ENCODE data around the gene PDK1.

Gene PDK1

GRCh38 chr2:172630181-172630580, 74.3 kb downstream of the PDK1 start:
- TF ChIP-seq, protein P1, sequence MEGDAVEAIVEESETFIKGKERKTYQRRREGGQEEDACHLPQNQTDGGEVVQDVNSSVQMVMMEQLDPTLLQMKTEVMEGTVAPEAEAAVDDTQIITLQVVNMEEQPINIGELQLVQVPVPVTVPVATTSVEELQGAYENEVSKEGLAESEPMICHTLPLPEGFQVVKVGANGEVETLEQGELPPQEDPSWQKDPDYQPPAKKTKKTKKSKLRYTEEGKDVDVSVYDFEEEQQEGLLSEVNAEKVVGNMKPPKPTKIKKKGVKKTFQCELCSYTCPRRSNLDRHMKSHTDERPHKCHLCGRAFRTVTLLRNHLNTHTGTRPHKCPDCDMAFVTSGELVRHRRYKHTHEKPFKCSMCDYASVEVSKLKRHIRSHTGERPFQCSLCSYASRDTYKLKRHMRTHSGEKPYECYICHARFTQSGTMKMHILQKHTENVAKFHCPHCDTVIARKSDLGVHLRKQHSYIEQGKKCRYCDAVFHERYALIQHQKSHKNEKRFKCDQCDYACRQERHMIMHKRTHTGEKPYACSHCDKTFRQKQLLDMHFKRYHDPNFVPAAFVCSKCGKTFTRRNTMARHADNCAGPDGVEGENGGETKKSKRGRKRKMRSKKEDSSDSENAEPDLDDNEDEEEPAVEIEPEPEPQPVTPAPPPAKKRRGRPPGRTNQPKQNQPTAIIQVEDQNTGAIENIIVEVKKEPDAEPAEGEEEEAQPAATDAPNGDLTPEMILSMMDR (IDR thresholded peaks at IDR 0.05) = no peak
- Histone ChIP-seq H3K4me3 (no peak overlapping the region), H3K27me3 (no peaks in the 10 kb centered on the region), H3K36me3 (no peaks in the 10 kb centered on the region), H3K9me3 (no peaks in the 10 kb centered on the region), H3K4me1 (peaks cover 0 to 13% (median 0%) of the 10 kb centered on the region in 4 donors), H3K27ac (no peak overlapping the region)
- intact Hi-C loops (cut with DNase I; ENCODE audit: low total_unique reads) = no loop called here
- no peak for DNase-seq

GRCh38 chr2:172634477-172634876, 78.6 kb downstream of the PDK1 start:
- no peaks in the 10 kb centered on the region for H3K36me3 ChIP-seq
- DNase-seq = no peak
- intact Hi-C loops (cut with DNase I; ENCODE audit: low total_unique reads) = no loop called here
- TF ChIP-seq, protein P1 (IDR thresholded peaks at IDR 0.05) = no peak
- no peak overlapping the region for H3K4me3 ChIP-seq
- peaks cover 0 to 6% (median 0%) of the 10 kb centered on the region in 4 donors for H3K4me1 ChIP-seq
- H3K9me3 ChIP-seq = no peaks in the 10 kb centered on the region
- H3K27me3 ChIP-seq = no peaks in the 10 kb centered on the region
- no peak overlapping the region for H3K27ac ChIP-seq

DNA sequence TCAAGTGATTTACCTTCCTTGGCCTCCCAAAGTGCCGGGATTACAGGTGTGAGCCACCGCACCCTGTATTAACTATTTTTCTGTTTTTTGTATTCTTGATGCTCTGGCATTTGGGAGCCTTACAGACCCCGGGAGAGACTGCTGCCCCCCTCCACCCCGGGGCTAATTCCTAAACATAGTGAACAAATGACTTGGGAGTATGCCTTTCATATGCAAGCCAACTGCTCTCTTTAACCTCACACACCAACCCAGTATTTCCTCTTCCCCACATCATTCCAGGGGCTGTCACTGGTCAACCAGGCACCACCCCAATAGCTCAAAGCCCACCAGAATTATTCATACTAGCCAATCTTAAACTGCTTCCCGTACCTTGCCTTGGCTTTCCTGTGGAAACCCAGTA, 79.7 kb downstream of the PDK1 start:
- TF ChIP-seq, protein P1 (IDR thresholded peaks at IDR 0.05) = no peak
- no peak for DNase-seq
- Histone ChIP-seq H3K36me3 (no peaks in the 10 kb centered on the region), H3K27me3 (no peaks in the 10 kb centered on the region), H3K4me1 (peaks cover 0 to 6% (median 0%) of the 10 kb centered on the region in 4 donors), H3K4me3 (no peak overlapping the region), H3K27ac (no peak overlapping the region), H3K9me3 (no peaks in the 10 kb centered on the region)
- intact Hi-C loops (cut with DNase I; ENCODE audit: low total_unique reads) = no loop called here

DNA sequence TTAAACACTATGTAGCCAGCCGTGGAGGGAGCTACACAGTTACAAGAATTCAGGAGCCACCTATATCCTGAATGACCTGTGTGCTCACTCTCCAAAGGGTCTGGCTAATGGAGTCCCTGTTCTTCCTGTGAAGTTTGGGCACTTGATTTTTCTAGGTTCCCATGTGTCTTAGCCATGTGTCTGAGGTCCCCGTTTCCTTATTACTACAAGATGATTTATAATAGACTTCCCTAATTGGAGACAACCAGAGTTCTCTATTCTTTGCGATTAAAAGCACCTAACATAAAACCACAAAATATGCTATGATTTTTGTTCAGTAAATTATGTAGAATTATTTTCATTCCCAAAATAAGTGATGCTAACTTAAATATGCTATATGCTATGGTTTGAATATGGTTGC, 83.4 kb downstream of the PDK1 start:
- no peaks in the 10 kb centered on the region for H3K9me3 ChIP-seq
- DNase-seq = no peak
- no peaks in the 10 kb centered on the region for H3K27me3 ChIP-seq
- intact Hi-C loops (cut with DNase I; ENCODE audit: low total_unique reads) = no loop called here
- H3K36me3 ChIP-seq = no peaks in the 10 kb centered on the region
- TF ChIP-seq, protein P1 (IDR thresholded peaks at IDR 0.05) = no peak
- H3K4me1 ChIP-seq = no peaks in the 10 kb centered on the region
- H3K27ac ChIP-seq = no peak overlapping the region
- H3K4me3 ChIP-seq = no peak overlapping the region

GRCh38 chr2:172639823-172640222, 83.9 kb downstream of the PDK1 start:
- TF ChIP-seq, protein P1 (IDR thresholded peaks at IDR 0.05) = no peak
- Histone ChIP-seq H3K4me3 (no peak overlapping the region), H3K4me1 (no peaks in the 10 kb centered on the region), H3K36me3 (no peaks in the 10 kb centered on the region), H3K27ac (no peak overlapping the region), H3K27me3 (no peaks in the 10 kb centered on the region), H3K9me3 (no peaks in the 10 kb centered on the region)
- no peak for DNase-seq
- intact Hi-C loops (cut with DNase I; ENCODE audit: low total_unique reads) = no loop called here

GRCh38 chr2:172640389-172640788, 84.5 kb downstream of the PDK1 start:
- H3K4me3 ChIP-seq = no peak overlapping the region
- no peaks in the 10 kb centered on the region for H3K36me3 ChIP-seq
- intact Hi-C loops (cut with DNase I; ENCODE audit: low total_unique reads) = no loop called here
- TF ChIP-seq, protein P1 (IDR thresholded peaks at IDR 0.05) = no peak
- H3K27ac ChIP-seq = no peak overlapping the region
- no peak for DNase-seq
- H3K4me1 ChIP-seq = no peaks in the 10 kb centered on the region
- H3K27me3 ChIP-seq = no peaks in the 10 kb centered on the region
- H3K9me3 ChIP-seq = no peaks in the 10 kb centered on the region
